Astrocyte of the spinal cord (primary cell): ENCODE measurements around the gene MPC1L.
"Not testable (repeated sequence)": the region's sequence is repeated elsewhere in the genome, so short reads cannot be mapped to it uniquely, and the experiment has no call there.

Source experiments
- DNase-seq: peaks from one replicate; pipeline ENCODE4 v3.0.0; 2011; ENCODE audit warnings: low read depth, low spot score
- H3K4me3 ChIP-seq: 2 replicates; pipeline ENCODE4 v1.5.1; 2011; ENCODE audit warnings: low read depth, mild to moderate bottlenecking, low read length, moderate library complexity
- CTCF ChIP-seq: IDR thresholded peaks from 2 replicates; pipeline ENCODE4 v1.5.1; 2012; ENCODE audit warnings: low read depth, mild to moderate bottlenecking, low read length, inconsistent platforms
- in situ Hi-C: cut with HindIII; loops from 2 replicates; pipeline ENCODE4 v1.10.0; 2017; ENCODE audit warnings: low sequenced_read_pairs

The MPC1L gene

GRCh38 chrX:40580537-40581335, 42.5 kb upstream of the MPC1L start, which contains the start of gene ATP6AP2:
Gene ATP6AP2 (plus strand): TSS chrX:40580970. CDS start chrX:40581066, 96 bp downstream.
- TF ChIP-seq CTCF = no peak
- DNase-seq = peak; percentile 90
- H3K4me3 ChIP-seq = peak within 1 kb of the TSS; percentile 72
- in situ Hi-C loops = no loop called here

- peak overlapping the region; percentile 72 for H3K4me3 ChIP-seq
- in situ Hi-C loops = no loop called here
- peak; percentile 3 for DNase-seq
- no peak for TF ChIP-seq CTCF
Measured at GRCh38 chrX:40581336-40581920, 41.8 kb upstream of the MPC1L start.

- in situ Hi-C loops, DNase-seq, H3K4me3 ChIP-seq: not testable (repeated sequence)
Measured at GRCh38 chrX:40582178-40582577, 41.0 kb upstream of the MPC1L start.

GRCh38 chrX:40582811-40583210, 40.4 kb upstream of the MPC1L start:
- TF ChIP-seq CTCF = no peak
- no peak for DNase-seq
- in situ Hi-C loops = no loop called here
- H3K4me3 ChIP-seq = no peak overlapping the region

GRCh38 chrX:40587623-40588022, 35.6 kb upstream of the MPC1L start:
- in situ Hi-C loops, H3K4me3 ChIP-seq, DNase-seq: not testable (repeated sequence)

- in situ Hi-C loops, DNase-seq, H3K4me3 ChIP-seq: not testable (repeated sequence)
Measured at GRCh38 chrX:40589616-40590321, 33.5 kb upstream of the MPC1L start.

- no peak for TF ChIP-seq CTCF
- H3K4me3 ChIP-seq = no peak overlapping the region
- in situ Hi-C loops = no loop called here
- DNase-seq = no peak
Measured at GRCh38 chrX:40603446-40603845, 19.8 kb upstream of the MPC1L start.

- H3K4me3 ChIP-seq = no peak overlapping the region
- DNase-seq = no peak
- in situ Hi-C loops = no loop called here
- no peak for TF ChIP-seq CTCF
Measured at GRCh38 chrX:40607381-40607780, 15.8 kb upstream of the MPC1L start.
